ENCODE measurements around the gene GAK.

GAK gene

GRCh38 chr4:837772-838171 is 94.3 kb downstream of the GAK start:
- ATAC-seq (replicated peaks; ENCODE audit: extremely low read depth, poor library complexity, severe bottlenecking), result no peak
- no peak overlapping the region for H3K27ac Mint-ChIP-seq (ENCODE audit: low read depth)
- H3K27me3 Mint-ChIP-seq, result no peaks in the 10 kb centered on the region
- DNase-seq (ENCODE audit: low spot score in 2 of 2), result no peak
- H3K4me1 Mint-ChIP-seq, result peaks cover 15% of the 10 kb centered on the region
- H3K4me3 Mint-ChIP-seq, result no peak overlapping the region
- peaks cover 3% of the 10 kb centered on the region for H3K36me3 Mint-ChIP-seq (ENCODE audit: insufficient read depth)
- H3K9me3 Mint-ChIP-seq, result peaks cover 15% of the 10 kb centered on the region

- H3K4me3 Mint-ChIP-seq, result no peak overlapping the region
Measured at GRCh38 chr4:836750-837301, 95.3 kb downstream of the GAK start.

GRCh38 chr4:836003-836511 is 96.1 kb downstream of the GAK start:
- H3K27ac Mint-ChIP-seq (ENCODE audit: low read depth), result no peak overlapping the region
- ATAC-seq (replicated peaks; ENCODE audit: extremely low read depth, poor library complexity, severe bottlenecking) (no peak), DNase-seq (ENCODE audit: low spot score in 2 of 2) (no peak)
- H3K4me1 Mint-ChIP-seq, result peaks cover 16% of the 10 kb centered on the region
- no peaks in the 10 kb centered on the region for H3K27me3 Mint-ChIP-seq
- peaks cover 2% of the 10 kb centered on the region for H3K36me3 Mint-ChIP-seq (ENCODE audit: insufficient read depth)
- H3K9me3 Mint-ChIP-seq, result peaks cover 15% of the 10 kb centered on the region
- H3K4me3 Mint-ChIP-seq, result no peak overlapping the region

More at GRCh38 chr4:836750-837301, 95.3 kb downstream of the GAK start:
- H3K36me3 Mint-ChIP-seq (ENCODE audit: insufficient read depth), result peaks cover 2% of the 10 kb centered on the region
- H3K9me3 Mint-ChIP-seq, result peaks cover 15% of the 10 kb centered on the region
- peaks cover 16% of the 10 kb centered on the region for H3K4me1 Mint-ChIP-seq
- no peak for ATAC-seq (replicated peaks; ENCODE audit: extremely low read depth, poor library complexity, severe bottlenecking)
- H3K27me3 Mint-ChIP-seq, result no peaks in the 10 kb centered on the region
- no peak for DNase-seq (ENCODE audit: low spot score in 2 of 2)
- no peak overlapping the region for H3K27ac Mint-ChIP-seq (ENCODE audit: low read depth)

DNA sequence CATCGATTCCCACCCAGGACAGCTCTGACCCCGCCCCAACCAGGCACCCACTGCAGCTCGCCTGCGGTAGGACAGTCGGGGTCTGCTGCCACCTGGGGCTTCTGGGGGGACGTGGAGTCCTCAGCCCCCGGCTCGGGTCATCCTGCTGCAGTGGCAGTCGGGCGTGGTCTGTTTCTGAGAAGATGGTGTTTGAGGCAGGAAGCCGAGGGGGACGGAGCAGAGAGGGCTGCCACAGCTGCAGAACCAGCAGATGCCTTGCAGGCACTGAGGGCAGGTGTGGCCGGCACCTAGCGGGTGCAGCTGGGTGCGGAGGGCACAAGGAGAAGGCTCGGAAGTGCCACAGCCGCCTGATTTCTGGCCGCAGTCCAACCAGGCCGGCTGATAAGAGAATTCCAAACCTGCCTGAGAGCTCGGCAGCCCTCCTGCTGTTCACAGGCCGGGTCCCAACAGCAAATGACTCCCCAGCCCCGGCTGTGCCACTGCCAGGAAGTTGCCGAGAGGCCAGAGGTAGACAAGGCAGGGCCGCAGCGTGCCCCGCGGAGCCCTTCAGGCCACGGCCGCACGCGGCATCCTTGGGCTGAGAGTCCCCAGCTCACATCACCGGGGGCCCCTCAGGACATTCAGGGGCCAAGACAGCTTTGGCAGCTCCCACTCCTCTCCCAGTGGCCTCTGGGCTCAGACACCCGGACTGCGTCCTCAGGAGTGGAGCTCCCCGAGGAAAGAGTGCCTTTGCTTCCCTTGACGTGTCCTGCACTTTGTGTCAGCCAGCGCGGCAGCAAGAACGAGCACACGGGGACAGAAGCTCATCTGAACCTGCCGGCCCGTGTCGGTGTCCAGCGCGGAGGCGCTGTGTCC is 96.7 kb downstream of the GAK start:
- Mint-ChIP-seq H3K4me1 (peaks cover 16% of the 10 kb centered on the region), H3K27me3 (no peaks in the 10 kb centered on the region), H3K4me3 (no peak overlapping the region), H3K27ac (ENCODE audit: low read depth) (no peak overlapping the region), H3K9me3 (peaks cover 15% of the 10 kb centered on the region), H3K36me3 (ENCODE audit: insufficient read depth) (no peaks in the 10 kb centered on the region)
- no peak for ATAC-seq (replicated peaks; ENCODE audit: extremely low read depth, poor library complexity, severe bottlenecking)
- DNase-seq (ENCODE audit: low spot score in 2 of 2), result no peak

- no peak overlapping the region for H3K4me3 Mint-ChIP-seq
- peaks cover 15% of the 10 kb centered on the region for H3K9me3 Mint-ChIP-seq
- no peaks in the 10 kb centered on the region for H3K27me3 Mint-ChIP-seq
- peaks cover 9% of the 10 kb centered on the region for H3K4me1 Mint-ChIP-seq
- no peak for ATAC-seq (replicated peaks; ENCODE audit: extremely low read depth, poor library complexity, severe bottlenecking)
- no peak for DNase-seq (ENCODE audit: low spot score in 2 of 2)
- H3K36me3 Mint-ChIP-seq (ENCODE audit: insufficient read depth), result no peaks in the 10 kb centered on the region
- no peak overlapping the region for H3K27ac Mint-ChIP-seq (ENCODE audit: low read depth)
Measured at GRCh38 chr4:834368-835147, 97.6 kb downstream of the GAK start.

GRCh38 chr4:833731-834367 is 98.3 kb downstream of the GAK start:
- no peaks in the 10 kb centered on the region for H3K36me3 Mint-ChIP-seq (ENCODE audit: insufficient read depth)
- peaks cover 6% of the 10 kb centered on the region for H3K4me1 Mint-ChIP-seq
- H3K9me3 Mint-ChIP-seq, result peaks cover 12% of the 10 kb centered on the region
- H3K4me3 Mint-ChIP-seq, result peak overlapping the region; percentile 44
- ATAC-seq (replicated peaks; ENCODE audit: extremely low read depth, poor library complexity, severe bottlenecking) (no peak), DNase-seq (ENCODE audit: low spot score in 2 of 2) (no peak)
- no peak overlapping the region for H3K27ac Mint-ChIP-seq (ENCODE audit: low read depth)
- peaks cover 4% of the 10 kb centered on the region for H3K27me3 Mint-ChIP-seq

DNA sequence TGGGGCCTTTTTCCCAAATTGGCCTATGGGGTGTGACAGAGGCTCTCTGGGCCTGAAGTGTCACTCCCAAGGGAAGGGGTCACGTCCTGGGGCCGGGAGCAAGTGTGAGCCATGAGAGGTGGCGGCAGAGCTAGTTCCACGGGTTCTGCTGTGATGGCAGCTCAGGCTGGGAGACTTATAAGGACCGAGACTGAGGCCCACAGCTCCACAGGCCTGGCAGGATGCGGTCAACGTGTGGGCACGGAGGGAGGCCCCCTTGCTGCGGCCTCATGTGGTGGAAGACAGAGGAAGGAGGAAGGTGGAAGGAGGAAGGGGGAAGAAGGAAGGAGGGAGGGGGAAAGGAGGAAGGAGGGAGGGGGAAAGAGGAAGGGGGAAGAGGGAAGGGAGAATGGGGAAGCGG is 99.0 kb downstream of the GAK start:
- peaks cover 10% of the 10 kb centered on the region for H3K27me3 Mint-ChIP-seq
- H3K9me3 Mint-ChIP-seq, result peaks cover 10% of the 10 kb centered on the region
- peaks cover 8% of the 10 kb centered on the region for H3K4me1 Mint-ChIP-seq
- no peaks in the 10 kb centered on the region for H3K36me3 Mint-ChIP-seq (ENCODE audit: insufficient read depth)
- ATAC-seq (replicated peaks; ENCODE audit: extremely low read depth, poor library complexity, severe bottlenecking) (peak; percentile 28), DNase-seq (ENCODE audit: low spot score in 2 of 2) (no peak)
- no peak overlapping the region for H3K27ac Mint-ChIP-seq (ENCODE audit: low read depth)
- peak overlapping the region; percentile 44 for H3K4me3 Mint-ChIP-seq

DNA sequence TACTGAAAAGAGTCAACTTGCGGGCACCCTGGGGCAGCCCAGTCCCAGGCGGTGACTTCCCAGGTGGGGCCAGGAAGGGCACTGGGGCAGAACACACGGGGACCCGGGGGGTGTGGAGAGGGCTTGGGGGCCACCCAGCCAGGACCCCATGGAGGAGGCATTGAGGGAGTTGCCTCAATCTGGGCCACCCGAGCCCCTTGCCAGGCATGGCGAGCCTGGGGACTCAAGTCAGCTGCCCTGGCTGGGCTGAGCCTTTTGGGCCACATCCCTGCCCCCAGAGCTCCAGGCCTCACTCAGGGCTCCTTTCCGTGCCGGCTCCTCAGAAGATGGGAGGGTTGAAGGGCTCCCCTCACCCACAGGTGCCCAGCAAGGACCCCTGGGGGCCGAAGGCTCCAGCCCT is 99.6 kb downstream of the GAK start:
- Mint-ChIP-seq H3K27me3 (peaks cover 17% of the 10 kb centered on the region), H3K9me3 (peaks cover 6% of the 10 kb centered on the region), H3K4me3 (no peak overlapping the region), H3K27ac (ENCODE audit: low read depth) (no peak overlapping the region), H3K4me1 (peaks cover 13% of the 10 kb centered on the region), H3K36me3 (ENCODE audit: insufficient read depth) (peaks cover 1% of the 10 kb centered on the region)
- DNase-seq (ENCODE audit: low spot score in 2 of 2), result no peak
- no peak for ATAC-seq (replicated peaks; ENCODE audit: extremely low read depth, poor library complexity, severe bottlenecking)

- peaks cover 13% of the 10 kb centered on the region for H3K4me1 Mint-ChIP-seq
- no peak overlapping the region for H3K4me3 Mint-ChIP-seq
- no peak for DNase-seq (ENCODE audit: low spot score in 2 of 2)
- peaks cover 1% of the 10 kb centered on the region for H3K36me3 Mint-ChIP-seq (ENCODE audit: insufficient read depth)
- H3K9me3 Mint-ChIP-seq, result peaks cover 1% of the 10 kb centered on the region
- peaks cover 21% of the 10 kb centered on the region for H3K27me3 Mint-ChIP-seq
- ATAC-seq (replicated peaks; ENCODE audit: extremely low read depth, poor library complexity, severe bottlenecking), result no peak
- H3K27ac Mint-ChIP-seq (ENCODE audit: low read depth), result no peak overlapping the region
Measured at GRCh38 chr4:832108-832507, 100.0 kb downstream of the GAK start.

- Mint-ChIP-seq H3K36me3 (ENCODE audit: insufficient read depth) (peaks cover 1% of the 10 kb centered on the region), H3K27ac (ENCODE audit: low read depth) (no peak overlapping the region), H3K4me1 (peaks cover 13% of the 10 kb centered on the region), H3K4me3 (no peak overlapping the region), H3K9me3 (no peaks in the 10 kb centered on the region), H3K27me3 (peaks cover 21% of the 10 kb centered on the region)
- no peak for ATAC-seq (replicated peaks; ENCODE audit: extremely low read depth, poor library complexity, severe bottlenecking)
- DNase-seq (ENCODE audit: low spot score in 2 of 2), result no peak
Measured at GRCh38 chr4:831483-831805, 100.7 kb downstream of the GAK start.

DNA sequence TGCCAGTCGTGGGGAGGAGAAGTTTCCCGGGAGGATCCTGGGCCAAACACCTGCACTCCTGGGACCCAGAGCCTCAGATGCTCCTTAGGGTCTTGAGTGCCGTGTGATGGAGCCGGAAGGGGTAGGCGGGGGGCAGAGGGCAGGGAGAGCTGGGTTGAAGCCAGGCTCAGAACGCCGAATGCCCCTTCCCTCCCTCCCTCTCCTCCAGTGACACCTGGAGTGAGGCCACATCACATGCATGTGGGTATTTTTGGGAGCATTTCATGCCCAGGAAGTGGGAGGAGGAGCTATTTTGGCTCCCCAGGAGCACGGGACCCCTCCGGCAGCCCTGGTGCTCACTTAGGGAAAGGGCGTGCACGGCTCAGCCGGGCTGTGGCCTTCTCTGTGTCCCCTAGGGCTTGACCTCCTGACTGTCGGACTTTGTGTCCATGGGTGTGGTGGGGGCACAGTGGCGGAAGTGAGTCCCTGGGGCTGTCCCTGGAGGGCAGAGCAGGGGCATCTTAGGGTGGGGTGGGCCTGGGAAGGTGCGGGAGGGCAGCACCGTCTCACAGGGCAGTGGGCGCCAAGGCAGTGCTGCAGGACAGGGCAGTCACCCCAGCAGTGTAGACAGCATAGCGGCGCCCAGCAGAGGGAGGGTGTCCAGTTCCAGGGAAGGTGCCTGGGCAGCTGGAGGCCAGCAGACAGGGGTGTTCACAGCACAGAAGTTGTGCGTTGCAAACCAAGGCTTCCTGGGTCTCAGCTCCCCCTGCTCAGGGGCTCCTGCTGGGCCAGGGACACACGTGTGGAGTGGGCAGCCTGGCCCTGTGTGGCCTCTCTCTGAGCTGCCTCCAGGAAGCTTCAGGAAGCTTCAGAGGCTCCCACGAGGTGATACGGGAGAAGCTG is 101.3 kb downstream of the GAK start:
- peaks cover 13% of the 10 kb centered on the region for H3K4me1 Mint-ChIP-seq
- peaks cover 1% of the 10 kb centered on the region for H3K36me3 Mint-ChIP-seq (ENCODE audit: insufficient read depth)
- H3K27me3 Mint-ChIP-seq, result peaks cover 21% of the 10 kb centered on the region
- no peak overlapping the region for H3K4me3 Mint-ChIP-seq
- DNase-seq (ENCODE audit: low spot score in 2 of 2) (no peak), ATAC-seq (replicated peaks; ENCODE audit: extremely low read depth, poor library complexity, severe bottlenecking) (no peak)
- H3K27ac Mint-ChIP-seq (ENCODE audit: low read depth), result no peak overlapping the region
- H3K9me3 Mint-ChIP-seq, result no peaks in the 10 kb centered on the region
